GM18951 (cell line): ENCODE measurements around the gene DPYD.

Experiments
- POLR2A ChIP-seq: IDR thresholded peaks from 4 replicates; pipeline ENCODE4 v1.6.1; 2011; ENCODE audit warnings: mild to moderate bottlenecking; ENCODE audit not compliant: insufficient read length, insufficient read depth; ENCODE audit errors: extremely low read depth
- in situ Hi-C: fragments of 300-500 bp; cut with MboI; formaldehyde crosslinking; loops from one replicate; pipeline ENCODE4 v1.12.0; 2022; ENCODE audit warnings: low sequenced_read_pairs, mixed read lengths, inconsistent platforms; ENCODE audit not compliant: unreplicated experiment

The DPYD gene

GRCh38 chr1:97119260-97120158 is 801.3 kb downstream of the DPYD start:
- TF ChIP-seq POLR2A = no peak
- in situ Hi-C loops = no loop called here

- no peak for TF ChIP-seq POLR2A
- in situ Hi-C loops = no loop called here
Observed at GRCh38 chr1:97114842-97115241, 806.0 kb downstream of the DPYD start.

- no peak for TF ChIP-seq POLR2A
- in situ Hi-C loops = no loop called here
Observed at GRCh38 chr1:97112442-97112841, 808.4 kb downstream of the DPYD start.

- in situ Hi-C loops = no loop called here
- TF ChIP-seq POLR2A = no peak
Observed at GRCh38 chr1:97108179-97108578, 812.7 kb downstream of the DPYD start.

- TF ChIP-seq POLR2A = no peak
Observed at GRCh38 chr1:97105531-97105930, 815.3 kb downstream of the DPYD start.

GRCh38 chr1:97101509-97101908 is 819.3 kb downstream of the DPYD start:
- no peak for TF ChIP-seq POLR2A
- in situ Hi-C loops = no loop called here

More at GRCh38 chr1:97105531-97105930, 815.3 kb downstream of the DPYD start:
- in situ Hi-C loops = no loop called here

- no peak for TF ChIP-seq POLR2A
- in situ Hi-C loops = no loop called here
Observed at GRCh38 chr1:97097404-97097925, 823.4 kb downstream of the DPYD start.

- no peak for TF ChIP-seq POLR2A
- in situ Hi-C loops = no loop called here
Observed at GRCh38 chr1:97095764-97096163, 825.1 kb downstream of the DPYD start.

GRCh38 chr1:97094247-97094972 is 826.4 kb downstream of the DPYD start:
- in situ Hi-C loops = no loop called here

GRCh38 chr1:97093741-97094140 is 827.1 kb downstream of the DPYD start:
- in situ Hi-C loops = no loop called here
- no peak for TF ChIP-seq POLR2A

More at GRCh38 chr1:97094247-97094972, 826.4 kb downstream of the DPYD start:
- TF ChIP-seq POLR2A = no peak

- TF ChIP-seq POLR2A = no peak
- in situ Hi-C loops = no loop called here
Observed at GRCh38 chr1:97092824-97093223, 828.0 kb downstream of the DPYD start.

- TF ChIP-seq POLR2A = no peak
- in situ Hi-C loops = no loop called here
Observed at GRCh38 chr1:97091679-97092078, 829.2 kb downstream of the DPYD start.

- TF ChIP-seq POLR2A = no peak
Observed at GRCh38 chr1:97091263-97091662, 829.6 kb downstream of the DPYD start.

GRCh38 chr1:97090725-97091124 is 830.1 kb downstream of the DPYD start:
- no peak for TF ChIP-seq POLR2A
- in situ Hi-C loops = no loop called here

More at GRCh38 chr1:97091263-97091662, 829.6 kb downstream of the DPYD start:
- in situ Hi-C loops = no loop called here

- in situ Hi-C loops = no loop called here
- TF ChIP-seq POLR2A = no peak
Observed at GRCh38 chr1:97089173-97089572, 831.7 kb downstream of the DPYD start.
